ENCODE data around the gene OMD.
"Not testable (repeated sequence)": the region's sequence is repeated elsewhere in the genome, so short reads cannot be mapped to it uniquely, and the experiment has no call there.

Gene OMD

DNA sequence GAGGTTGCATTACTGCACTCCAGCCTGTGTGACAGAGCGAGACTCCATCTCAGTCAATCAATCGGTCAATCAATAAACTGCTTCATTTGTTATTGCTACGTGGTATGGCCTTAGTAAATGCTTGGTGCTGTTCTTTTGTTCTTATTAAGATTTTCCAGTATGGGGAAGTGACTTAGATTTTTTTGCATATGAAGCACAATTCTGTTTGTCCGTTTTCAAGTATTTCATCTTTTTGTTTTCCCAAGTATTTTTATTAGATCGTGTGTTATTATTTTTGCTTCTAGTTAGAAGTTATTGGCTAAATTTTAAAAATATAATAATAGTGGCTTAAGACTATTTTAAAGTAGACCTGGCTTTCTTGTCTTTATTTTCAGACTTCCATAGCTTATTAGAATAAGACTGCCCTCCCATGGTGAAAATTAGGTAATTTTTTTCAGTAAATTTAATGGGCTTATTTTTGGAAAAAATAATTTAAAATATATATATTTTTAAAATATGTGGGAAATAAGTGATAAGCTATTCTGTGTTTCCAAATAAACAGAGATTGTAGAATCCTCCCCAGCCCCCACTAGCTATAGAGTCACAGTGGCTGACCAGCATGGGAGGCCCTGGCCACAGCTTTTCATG, 14.7 kb upstream of the OMD start:
- H3K27me3 ChIP-seq (ENCODE audit: control insufficient read depth, insufficient read depth, low read length) = no peaks in the 10 kb centered on the region
- no peak overlapping the region for H3K9ac ChIP-seq (ENCODE audit: low read length)
- no peak overlapping the region for H3K4me3 ChIP-seq (ENCODE audit: low read length)
- H3K4me1 ChIP-seq (ENCODE audit: control insufficient read depth, low read depth, low read length) = no peaks in the 10 kb centered on the region
- no peaks in the 10 kb centered on the region for H3K9me3 ChIP-seq (ENCODE audit: control insufficient read depth, low read depth, low read length)
- no peak overlapping the region for H3K27ac ChIP-seq (ENCODE audit: low read length)
- no peaks in the 10 kb centered on the region for H3K36me3 ChIP-seq (ENCODE audit: control insufficient read depth, low read depth, low read length)

DNA sequence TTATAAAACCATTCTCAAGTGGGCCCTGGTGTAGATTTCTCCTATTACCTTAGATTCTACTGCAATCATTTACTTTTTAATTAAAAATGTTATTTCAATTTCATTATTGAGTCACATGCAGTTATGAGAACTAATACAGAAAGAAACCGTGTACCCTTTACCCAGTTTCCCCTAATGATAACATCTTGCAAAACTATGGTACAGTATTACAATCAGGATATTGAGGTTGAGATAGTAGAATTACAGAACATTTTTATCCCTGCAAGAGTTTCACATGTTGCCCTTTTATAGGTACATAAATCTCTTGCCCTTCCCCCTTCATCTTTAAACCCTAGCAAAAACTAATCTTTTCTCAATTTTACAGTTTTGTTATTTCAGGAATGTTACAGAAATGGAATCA, 11.0 kb upstream of the OMD start:
- Histone ChIP-seq H3K27ac (ENCODE audit: low read length) (no peak overlapping the region), H3K36me3 (ENCODE audit: control insufficient read depth, low read depth, low read length) (no peaks in the 10 kb centered on the region), H3K9ac (ENCODE audit: low read length) (no peak overlapping the region), H3K4me1 (ENCODE audit: control insufficient read depth, low read depth, low read length) (no peaks in the 10 kb centered on the region), H3K9me3 (ENCODE audit: control insufficient read depth, low read depth, low read length) (no peaks in the 10 kb centered on the region), H3K27me3 (ENCODE audit: control insufficient read depth, insufficient read depth, low read length) (no peaks in the 10 kb centered on the region), H3K4me3 (ENCODE audit: low read length) (no peak overlapping the region)

DNA sequence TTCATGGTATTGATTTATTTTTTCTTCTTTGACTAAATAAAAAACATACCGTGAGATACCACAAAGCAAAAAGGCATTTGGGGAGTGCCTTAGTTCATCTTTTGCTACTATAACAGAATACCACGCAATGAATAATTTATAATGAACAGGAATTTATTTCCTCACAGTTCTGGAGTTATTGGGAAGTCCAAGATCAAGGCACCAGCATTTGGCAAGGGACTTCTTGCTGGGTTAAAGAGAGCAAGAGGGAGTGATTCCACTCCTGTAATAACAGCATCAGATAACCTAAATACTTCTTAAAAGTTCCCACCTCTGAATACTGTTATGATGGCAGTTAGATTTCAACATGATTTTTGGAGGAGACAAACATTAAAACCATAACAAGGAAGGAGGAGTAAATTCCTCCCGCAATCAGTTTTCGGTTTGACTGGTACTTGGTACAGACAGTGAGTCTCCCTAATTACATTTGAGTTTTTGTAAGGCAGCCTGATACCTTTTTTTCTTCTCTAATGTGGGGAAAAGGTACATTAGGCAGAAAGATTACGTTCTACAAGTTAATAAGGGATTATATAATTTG, 8.8 kb upstream of the OMD start:
- Histone ChIP-seq H3K4me3 (ENCODE audit: low read length) (no peak overlapping the region), H3K4me1 (ENCODE audit: control insufficient read depth, low read depth, low read length) (no peaks in the 10 kb centered on the region), H3K36me3 (ENCODE audit: control insufficient read depth, low read depth, low read length) (no peaks in the 10 kb centered on the region), H3K27ac (ENCODE audit: low read length) (no peak overlapping the region), H3K27me3 (ENCODE audit: control insufficient read depth, insufficient read depth, low read length) (no peaks in the 10 kb centered on the region), H3K9me3 (ENCODE audit: control insufficient read depth, low read depth, low read length) (no peaks in the 10 kb centered on the region), H3K9ac (ENCODE audit: low read length) (no peak overlapping the region)

DNA sequence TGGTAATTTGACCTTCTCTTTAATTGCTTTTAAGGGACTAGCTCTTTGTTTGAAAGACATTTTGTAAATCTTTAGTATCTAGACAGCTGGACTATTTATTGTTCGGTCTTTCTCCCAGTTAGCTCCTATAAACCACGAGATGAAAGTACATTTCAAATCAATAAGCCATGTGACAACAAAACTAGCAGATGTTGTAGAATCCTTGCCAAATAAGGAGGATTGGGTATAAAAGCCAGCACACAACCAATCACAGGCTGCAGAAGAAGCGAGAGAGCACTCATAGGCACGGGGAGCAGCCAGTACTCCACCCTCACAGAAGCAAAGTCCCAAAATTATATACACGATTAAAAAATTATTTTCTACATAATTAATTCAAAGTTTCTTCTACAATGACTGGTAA, 8.1 kb upstream of the OMD start:
- no peak overlapping the region for H3K9ac ChIP-seq (ENCODE audit: low read length)
- no peaks in the 10 kb centered on the region for H3K36me3 ChIP-seq (ENCODE audit: control insufficient read depth, low read depth, low read length)
- no peak overlapping the region for H3K4me3 ChIP-seq (ENCODE audit: low read length)
- no peaks in the 10 kb centered on the region for H3K4me1 ChIP-seq (ENCODE audit: control insufficient read depth, low read depth, low read length)
- no peaks in the 10 kb centered on the region for H3K27me3 ChIP-seq (ENCODE audit: control insufficient read depth, insufficient read depth, low read length)
- no peak overlapping the region for H3K27ac ChIP-seq (ENCODE audit: low read length)
- no peaks in the 10 kb centered on the region for H3K9me3 ChIP-seq (ENCODE audit: control insufficient read depth, low read depth, low read length)

DNA sequence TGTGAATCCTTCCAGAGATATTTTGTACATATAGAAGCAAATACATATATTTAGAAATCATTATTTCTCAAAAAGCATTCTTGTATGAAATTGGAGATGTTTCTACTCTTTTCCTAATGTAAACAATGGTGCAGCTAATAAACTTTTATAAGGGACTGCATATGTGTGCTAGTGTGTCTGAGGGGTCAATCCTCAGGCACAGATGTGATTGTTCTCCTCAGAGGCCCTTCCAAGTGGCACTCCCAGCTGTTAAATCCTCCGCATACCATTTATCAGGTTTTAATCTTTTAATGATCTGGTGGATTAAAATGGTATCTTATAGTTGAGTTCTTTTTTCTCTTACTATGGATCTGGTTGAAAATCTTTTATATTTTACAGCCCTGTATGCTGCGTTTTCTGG, 5.6 kb upstream of the OMD start:
- H3K4me3 ChIP-seq (ENCODE audit: low read length) = no peak overlapping the region
- H3K4me1 ChIP-seq (ENCODE audit: control insufficient read depth, low read depth, low read length) = no peaks in the 10 kb centered on the region
- H3K27ac ChIP-seq (ENCODE audit: low read length) = no peak overlapping the region
- no peaks in the 10 kb centered on the region for H3K9me3 ChIP-seq (ENCODE audit: control insufficient read depth, low read depth, low read length)
- H3K36me3 ChIP-seq (ENCODE audit: control insufficient read depth, low read depth, low read length) = no peaks in the 10 kb centered on the region
- no peak overlapping the region for H3K9ac ChIP-seq (ENCODE audit: low read length)
- no peaks in the 10 kb centered on the region for H3K27me3 ChIP-seq (ENCODE audit: control insufficient read depth, insufficient read depth, low read length)

DNA sequence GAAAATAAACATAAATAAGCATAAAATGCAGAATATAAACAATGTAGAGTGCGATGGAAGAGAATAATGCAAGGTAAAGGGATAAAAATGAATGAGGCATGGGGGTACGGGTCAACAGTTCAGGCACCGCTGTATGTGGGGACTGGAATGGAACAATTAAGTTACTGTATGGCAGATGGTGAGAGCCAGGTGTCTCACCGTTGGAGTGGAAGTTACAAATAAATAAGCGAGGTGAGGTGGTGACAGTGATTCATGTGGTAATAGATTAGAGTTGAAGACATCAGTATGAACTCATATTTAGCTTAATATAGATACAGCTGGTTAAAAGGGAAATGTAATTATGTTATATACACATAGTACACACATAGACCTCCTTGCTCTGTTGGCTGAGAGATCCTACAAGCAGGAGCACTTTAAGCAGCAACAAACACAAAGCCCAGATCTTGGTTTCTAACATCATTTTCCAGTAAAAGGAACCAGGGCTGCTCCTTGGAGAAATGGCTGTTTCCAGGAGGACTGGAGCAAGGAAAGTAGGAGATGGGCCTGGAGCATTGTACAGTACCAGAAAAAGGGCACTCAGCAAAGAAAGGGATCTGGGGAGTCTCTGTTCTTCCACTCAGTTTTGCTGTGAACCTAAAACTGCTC, 2.4 kb upstream of the OMD start:
- Histone ChIP-seq H3K9me3 (ENCODE audit: control insufficient read depth, low read depth, low read length) (no peaks in the 10 kb centered on the region), H3K4me1 (ENCODE audit: control insufficient read depth, low read depth, low read length) (no peaks in the 10 kb centered on the region), H3K36me3 (ENCODE audit: control insufficient read depth, low read depth, low read length) (no peaks in the 10 kb centered on the region), H3K27ac (ENCODE audit: low read length) (no peak overlapping the region), H3K9ac (ENCODE audit: low read length) (no peak overlapping the region), H3K4me3 (ENCODE audit: low read length) (no peak overlapping the region), H3K27me3 (ENCODE audit: control insufficient read depth, insufficient read depth, low read length) (no peaks in the 10 kb centered on the region)

DNA sequence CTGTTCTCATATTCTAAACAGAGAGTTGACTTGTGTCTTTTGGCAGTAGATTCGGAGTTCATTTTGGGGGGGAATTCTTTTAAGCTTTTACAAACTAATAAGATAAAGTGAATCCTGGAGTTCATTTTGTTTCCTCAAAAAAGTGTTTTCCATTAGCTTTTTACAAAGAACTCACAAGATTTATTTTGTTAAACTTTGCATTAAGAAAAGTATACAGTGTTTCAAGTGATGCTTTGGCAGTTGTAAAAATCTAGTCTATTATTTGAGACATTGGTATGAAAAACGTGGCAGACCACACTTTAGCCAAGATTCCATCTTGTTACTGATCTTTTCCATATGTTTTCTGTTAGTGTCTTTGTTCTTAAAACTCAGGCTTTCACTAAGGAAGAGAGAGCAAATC, 1.2 kb upstream of the OMD start:
- no peaks in the 10 kb centered on the region for H3K9me3 ChIP-seq (ENCODE audit: control insufficient read depth, low read depth, low read length)
- no peaks in the 10 kb centered on the region for H3K4me1 ChIP-seq (ENCODE audit: control insufficient read depth, low read depth, low read length)
- no peak overlapping the region for H3K27ac ChIP-seq (ENCODE audit: low read length)
- H3K36me3 ChIP-seq (ENCODE audit: control insufficient read depth, low read depth, low read length) = no peaks in the 10 kb centered on the region
- H3K4me3 ChIP-seq (ENCODE audit: low read length) = no peak overlapping the region
- no peak overlapping the region for H3K9ac ChIP-seq (ENCODE audit: low read length)
- H3K27me3 ChIP-seq (ENCODE audit: control insufficient read depth, insufficient read depth, low read length) = no peaks in the 10 kb centered on the region

DNA sequence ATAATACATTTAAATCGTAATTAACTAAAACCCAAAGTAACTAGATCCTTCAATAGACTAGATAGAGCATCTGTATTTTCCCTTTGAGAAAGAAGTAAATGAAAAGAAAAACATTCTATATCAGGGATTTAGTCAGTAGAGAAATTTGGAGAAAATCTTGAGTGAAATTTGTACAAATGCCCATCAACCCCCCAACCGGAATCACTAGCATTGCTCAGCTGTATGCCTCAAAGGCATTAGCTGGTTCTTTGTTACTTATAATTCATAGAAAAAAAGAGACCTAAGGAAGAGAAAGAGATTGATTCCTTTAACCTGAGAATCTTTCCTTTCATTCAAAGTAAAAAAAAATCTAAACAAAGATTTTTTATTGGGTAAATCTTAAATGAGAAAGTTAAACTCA, 659 bp downstream of the OMD start:
- no peak overlapping the region for H3K27ac ChIP-seq (ENCODE audit: low read length)
- no peaks in the 10 kb centered on the region for H3K4me1 ChIP-seq (ENCODE audit: control insufficient read depth, low read depth, low read length)
- no peaks in the 10 kb centered on the region for H3K36me3 ChIP-seq (ENCODE audit: control insufficient read depth, low read depth, low read length)
- H3K9ac ChIP-seq (ENCODE audit: low read length) = no peak overlapping the region
- H3K9me3 ChIP-seq (ENCODE audit: control insufficient read depth, low read depth, low read length) = no peaks in the 10 kb centered on the region
- no peaks in the 10 kb centered on the region for H3K27me3 ChIP-seq (ENCODE audit: control insufficient read depth, insufficient read depth, low read length)
- no peak overlapping the region for H3K4me3 ChIP-seq (ENCODE audit: low read length)

DNA sequence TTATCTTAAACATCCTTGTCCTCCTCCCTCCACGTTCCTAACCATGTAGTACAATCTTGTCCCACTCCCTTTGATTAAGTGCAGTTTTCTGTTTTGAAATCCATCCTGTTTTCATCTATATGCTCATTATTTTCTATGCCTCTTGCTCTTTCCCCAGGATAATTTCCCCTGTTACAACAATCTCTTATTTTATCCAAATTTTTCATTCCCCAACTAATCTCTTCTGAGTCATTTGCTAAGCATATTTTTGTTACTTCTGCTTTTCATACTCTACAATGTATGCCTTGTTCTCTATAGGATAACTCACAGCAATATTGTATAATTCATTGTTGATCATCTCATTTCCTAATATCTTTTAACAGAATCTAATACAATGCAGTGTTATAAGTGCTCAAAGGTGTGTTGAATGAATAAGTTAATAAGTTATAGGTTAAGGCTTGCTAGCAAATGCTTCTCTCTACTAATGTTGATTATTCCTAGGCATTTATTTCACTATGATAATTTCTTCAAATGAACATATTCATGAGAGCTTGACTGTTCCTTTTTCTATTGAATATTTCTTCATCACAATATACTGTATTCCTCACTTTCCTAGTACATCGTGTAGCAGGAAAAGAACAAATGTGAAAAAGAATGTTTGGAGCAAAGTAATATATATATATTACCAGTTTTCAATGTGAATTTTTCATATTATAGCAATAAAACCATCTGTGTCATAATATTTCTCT, 1.5 kb downstream of the OMD start:
- H3K27me3 ChIP-seq (ENCODE audit: control insufficient read depth, insufficient read depth, low read length) = no peaks in the 10 kb centered on the region
- H3K9me3 ChIP-seq (ENCODE audit: control insufficient read depth, low read depth, low read length) = no peaks in the 10 kb centered on the region
- H3K36me3 ChIP-seq (ENCODE audit: control insufficient read depth, low read depth, low read length) = no peaks in the 10 kb centered on the region
- no peaks in the 10 kb centered on the region for H3K4me1 ChIP-seq (ENCODE audit: control insufficient read depth, low read depth, low read length)
- H3K27ac ChIP-seq (ENCODE audit: low read length) = no peak overlapping the region
- H3K4me3 ChIP-seq (ENCODE audit: low read length) = no peak overlapping the region
- no peak overlapping the region for H3K9ac ChIP-seq (ENCODE audit: low read length)

DNA sequence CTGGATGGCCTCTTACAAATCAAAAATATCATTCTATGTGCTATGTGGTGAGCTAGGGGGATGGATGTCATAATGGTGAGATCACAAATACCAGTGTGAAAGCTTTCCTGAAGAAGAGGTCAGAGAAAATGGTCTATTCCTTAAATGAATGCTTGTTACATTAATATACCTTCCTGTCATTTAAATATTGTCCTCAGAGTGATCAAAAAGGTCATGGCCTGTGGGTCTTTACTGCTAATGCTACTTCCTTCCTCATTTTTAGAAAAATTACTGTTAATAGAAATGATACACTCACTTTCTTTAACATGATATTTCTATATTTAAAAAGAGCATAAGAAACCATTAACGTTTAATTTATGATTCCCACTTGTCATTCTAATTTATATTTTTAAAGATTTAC, 9.7 kb downstream of the OMD start:
- H3K27me3 ChIP-seq (ENCODE audit: control insufficient read depth, insufficient read depth, low read length) = no peaks in the 10 kb centered on the region
- H3K27ac ChIP-seq (ENCODE audit: low read length) = no peak overlapping the region
- H3K4me1 ChIP-seq (ENCODE audit: control insufficient read depth, low read depth, low read length) = no peaks in the 10 kb centered on the region

DNA sequence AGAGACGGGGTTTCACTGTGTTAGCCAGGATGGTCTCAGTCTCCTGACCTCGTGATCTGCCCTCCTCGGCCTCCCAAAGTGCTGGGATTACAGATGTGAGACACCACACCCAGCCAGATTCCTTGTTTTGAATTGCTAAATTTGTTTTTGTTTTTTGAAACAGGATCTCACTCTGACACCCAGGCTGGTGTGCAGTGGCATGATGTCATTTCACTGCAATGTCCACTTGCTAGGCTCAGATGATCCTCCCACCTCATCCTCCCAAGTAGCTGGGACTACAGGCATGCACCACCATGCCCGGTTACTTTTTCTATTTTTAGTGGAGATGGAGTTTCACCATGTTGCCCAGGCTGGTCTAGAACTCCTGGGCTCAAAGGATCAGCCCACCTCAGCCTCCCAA, 13.1 kb downstream of the OMD start:
- not testable (repeated sequence) for H3K27ac ChIP-seq (ENCODE audit: low read length)

More for the DNA sequence above, 9.7 kb downstream of the OMD start:
- no peak overlapping the region for H3K9ac ChIP-seq (ENCODE audit: low read length)
- H3K9me3 ChIP-seq (ENCODE audit: control insufficient read depth, low read depth, low read length) = no peaks in the 10 kb centered on the region
- no peak overlapping the region for H3K4me3 ChIP-seq (ENCODE audit: low read length)
- H3K36me3 ChIP-seq (ENCODE audit: control insufficient read depth, low read depth, low read length) = no peaks in the 10 kb centered on the region

More for the DNA sequence above, 13.1 kb downstream of the OMD start:
- H3K4me3 ChIP-seq (ENCODE audit: low read length); H3K27me3 ChIP-seq (ENCODE audit: control insufficient read depth, insufficient read depth, low read length); H3K4me1 ChIP-seq (ENCODE audit: control insufficient read depth, low read depth, low read length); H3K9ac ChIP-seq (ENCODE audit: low read length); H3K36me3 ChIP-seq (ENCODE audit: control insufficient read depth, low read depth, low read length); H3K9me3 ChIP-seq (ENCODE audit: control insufficient read depth, low read depth, low read length): not testable (repeated sequence)

Measured in iPS-18a (cell line).